GM12878 (cell line): ENCODE data around the gene ZFP82. TPM values are rescaled to one million over a fixed set of nuclear protein-coding genes. Genes with fewer than 3 reads are reported as not detected.

ENCODE experiments used
- ATAC-seq: fragments of 200-7000 bp; cut with Tn5 transposase; 3 replicates; pipeline ENCODE4 v1.9.1; 2020; ENCODE audit warnings: mild to moderate bottlenecking, moderate library complexity
- BruUV-seq: library from RNA; stranded (reverse); fragments of 400-500 nt; replicated peaks from 2 replicates; lab custom pipeline; 2021; lab: Mats Ljungman, UMichigan
- CTCF ChIA-PET: fragments of 300-600 bp; sonication (Branson Sonifier 250); formaldehyde crosslinking; extraction: SDS; loops from one replicate; lab custom pipeline; 2021; ENCODE audit warnings: inconsistent platforms; lab: Yijun Ruan, JAX
- POLR2A ChIA-PET: fragments of 350-600 bp; formaldehyde crosslinking; extraction: SDS; loops from one replicate; lab custom pipeline; 2021; ENCODE audit warnings: inconsistent platforms; lab: Charles Lee
- RAD21 ChIA-PET: fragments of 300-600 bp; sonication (Branson Sonifier 250); formaldehyde crosslinking; loops from one replicate; lab custom pipeline; 2023; ENCODE audit warnings: antibody characterized with exemption; ENCODE audit not compliant: unreplicated experiment; lab: Charles Lee
- SMC1A ChIA-PET: fragments of 300-600 bp; sonication (Branson Sonifier 250); formaldehyde crosslinking; loops from one replicate; lab custom pipeline; 2023; ENCODE audit not compliant: unreplicated experiment, uncharacterized antibody; lab: Charles Lee
- DNase-seq: peaks from one replicate; pipeline ENCODE4 v3.0.0-alpha.2; 2011; ENCODE audit warnings: low read depth, low spot score
- FAIRE-seq: peaks from 3 replicates; lab custom pipeline; 2011; peaks lifted over from hg19 to GRCh38; lab: Jason Lieb, UNC
- H2AFZ ChIP-seq: 2 replicates; pipeline ENCODE4 v1.6.0; 2011; ENCODE audit warnings: low read depth, low read length, control low read depth; ENCODE audit not compliant: control insufficient read depth
- H3K27ac ChIP-seq: 2 replicates; pipeline ENCODE4 v1.5.1; 2011; ENCODE audit warnings: control low read depth; ENCODE audit not compliant: control insufficient read depth, insufficient read depth
- H3K27me3 ChIP-seq, 2 experiments: replicated peaks in 1 of 2; 2 replicates each; pipeline versions ENCODE4 v1.6.0 to v1.6.1; 2011; ENCODE audit warnings: low read length in 1 of 2; ENCODE audit not compliant: control insufficient read depth in 2 of 2, insufficient read depth in 2 of 2
- H3K36me3 ChIP-seq, 2 experiments: 2 replicates each; pipeline ENCODE4 v1.5.1; 2011; ENCODE audit warnings: low read length in 1 of 2; ENCODE audit not compliant: control insufficient read depth in 2 of 2, insufficient read depth in 2 of 2
- H3K4me1 ChIP-seq: 2 replicates; pipeline ENCODE4 v1.6.1; 2011; ENCODE audit warnings: mild to moderate bottlenecking, low read length, moderate library complexity, mixed read lengths; ENCODE audit not compliant: control insufficient read depth, insufficient read depth
- H3K4me2 ChIP-seq: 2 replicates; pipeline ENCODE4 v1.6.0; 2011; ENCODE audit warnings: control low read depth; ENCODE audit not compliant: control insufficient read depth, insufficient read depth
- H3K4me3 ChIP-seq: fragments of 200-600 bp; sonication (generic); 2 replicates; pipeline ENCODE4 v1.5.1; 2016
- H3K79me2 ChIP-seq: 2 replicates; pipeline ENCODE4 v1.6.0; 2011; ENCODE audit warnings: low read length; ENCODE audit not compliant: control insufficient read depth, insufficient read depth
- H3K9ac ChIP-seq: 2 replicates; pipeline ENCODE4 v1.8.0; 2011; ENCODE audit warnings: low read length, control low read depth, mixed read lengths; ENCODE audit not compliant: control insufficient read depth, insufficient read depth
- H3K9me3 ChIP-seq: replicated peaks from 3 replicates; pipeline ENCODE4 v1.5.1; 2011; ENCODE audit warnings: mild to moderate bottlenecking, low read length; ENCODE audit not compliant: control insufficient read depth, insufficient read depth
- H4K20me1 ChIP-seq: 2 replicates; pipeline ENCODE4 v1.6.0; 2011; ENCODE audit not compliant: control insufficient read depth, insufficient read depth
- BRCA1 ChIP-seq: IDR thresholded peaks from 2 replicates; pipeline ENCODE4 v1.6.1; 2011; ENCODE audit warnings: low read depth, low read length, improper control_type of control experiment
- CREB1 ChIP-seq: IDR thresholded peaks from 2 replicates; pipeline ENCODE4 v1.6.1; 2012; ENCODE audit warnings: low read depth, mild to moderate bottlenecking, inconsistent platforms
- HDAC6 ChIP-seq: fragments of 200-600 bp; sonication (generic); IDR thresholded peaks from one replicate; pipeline ENCODE4 v1.8.0; 2017; ENCODE audit warnings: antibody characterized with exemption; ENCODE audit not compliant: unreplicated experiment
- HDGF ChIP-seq: fragments of 450-650 bp; IDR thresholded peaks from 2 replicates; pipeline ENCODE4 v1.6.1; 2016; ENCODE audit warnings: antibody characterized with exemption
- NBN ChIP-seq: fragments of 450-650 bp; IDR thresholded peaks from 2 replicates; pipeline ENCODE4 v1.6.1; 2016
- NFIC ChIP-seq: IDR thresholded peaks from 2 replicates; pipeline ENCODE4 v1.6.1; 2012; ENCODE audit warnings: low read depth, mild to moderate bottlenecking, inconsistent platforms, low read length, moderate library complexity
- NR2F1 ChIP-seq: fragments of 450-650 bp; conservative IDR thresholded peaks from 2 replicates; pipeline ENCODE4 v1.6.1; 2017; ENCODE audit warnings: mild to moderate bottlenecking
- RAD51 ChIP-seq: fragments of 450-650 bp; IDR thresholded peaks from 2 replicates; pipeline ENCODE4 v1.6.1; 2016; ENCODE audit warnings: moderate library complexity, mild to moderate bottlenecking, inconsistent platforms
- SP1 ChIP-seq: IDR thresholded peaks from one replicate; pipeline ENCODE4 v1.6.1; 2011; ENCODE audit warnings: low read depth, low read length
- STAT3 ChIP-seq: IDR thresholded peaks from 2 replicates; pipeline ENCODE4 v1.6.1; 2011; ENCODE audit warnings: low read depth, low read length, improper control_type of control experiment
- ZNF274 ChIP-seq: IDR thresholded peaks from one replicate; pipeline ENCODE4 v1.8.0; 2011; ENCODE audit not compliant: insufficient read length, insufficient read depth
- ZNF384 ChIP-seq: IDR thresholded peaks from 2 replicates; pipeline ENCODE4 v1.6.1; 2012; ENCODE audit warnings: low read depth, mild to moderate bottlenecking, low read length, improper control_type of control experiment, borderline replicate concordance
- WGBS: methylation state at CpG from one replicate; pipeline ENCODE4 v1.1.6; 2016; ENCODE audit warnings: low lambda C conversion rate; ENCODE audit not compliant: insufficient replicate concordance, insufficient coverage; ENCODE audit errors: missing lambda C conversion rate; 5-methylcytosine and 5-hydroxymethylcytosine counted together
- in situ Hi-C: fragments of 300-500 bp; cut with MboI; formaldehyde crosslinking; loops from 9 replicates; pipeline ENCODE4 v1.14.3; 2018; ENCODE audit warnings: mixed read lengths
- intact Hi-C: fragments of 100-400 bp; cut with micrococcal nuclease; formaldehyde crosslinking; loops from one replicate; pipeline ENCODE4 v1.14.2; 2022; ENCODE audit not compliant: unreplicated experiment
- polyA plus RNA-seq, 11 experiments: library from polyadenylated mRNA; depleted of rRNA in 4 of 11; unstranded in 6 of 11; stranded (reverse) in 5 of 11; fragments of >200 nt; fragmentation: Nextera tagmentation in 4 of 11; fragmentation: Illumina TruSeq in 1 of 11; extraction: Ambion mirVana in 4 of 11; extraction: Trizol in 1 of 11; gene quantifications; 1 replicate in 1 of 11; 2 replicates in 10 of 11; pipeline versions ENCODE4 v1.2.1 to v1.2.3, GENCODE V29; 2011 to 2016; ENCODE audit warnings: inconsistent platforms in 2 of 11, missing spikeins in 2 of 11, low read depth in 1 of 11
- total RNA-seq, 4 experiments: library from RNA; depleted of rRNA in 3 of 4; stranded (reverse); fragments of >200 nt in 3 of 4; fragmentation: Illumina TruSeq in 1 of 4; extraction: Trizol in 1 of 4; gene quantifications; 2 replicates each; pipeline versions ENCODE4 v1.2.1 to v1.2.3, GENCODE V29; 2013 to 2021
- TF ChIP-seq, protein P1 (sequence below), 3 experiments: IDR thresholded peaks in 2 of 3; conservative IDR thresholded peaks in 1 of 3; 2 replicates each; pipeline ENCODE4 v1.5.1; 2011; ENCODE audit warnings: low read depth in 3 of 3, low read length in 3 of 3, mild to moderate bottlenecking in 3 of 3, control low read depth in 2 of 3, moderate library complexity in 2 of 3, inconsistent platforms in 1 of 3, mixed read lengths in 1 of 3; ENCODE audit not compliant: control insufficient read depth in 2 of 3, insufficient read depth in 1 of 3; ENCODE audit errors: extremely low read depth in 1 of 3
- TF ChIP-seq, protein P2 (sequence below): fragments of 450-650 bp; IDR thresholded peaks from 2 replicates; pipeline ENCODE4 v1.6.1; 2016; ENCODE audit warnings: mild to moderate bottlenecking, moderate library complexity, borderline replicate concordance
- TF ChIP-seq, protein P3 (sequence below): IDR thresholded peaks from 2 replicates; pipeline ENCODE4 v1.6.1; 2011; ENCODE audit warnings: low read depth, mild to moderate bottlenecking, low read length, moderate library complexity, borderline replicate concordance; ENCODE audit errors: extremely low read depth

ZFP82 gene
- total and polyA plus RNA-seq, 10 of the 15 experiments (the other 5 are each of a cell fraction or from before 2014, with no cell fraction given) = 2.0 to 5.4 (median 2.3) TPM

DNA sequence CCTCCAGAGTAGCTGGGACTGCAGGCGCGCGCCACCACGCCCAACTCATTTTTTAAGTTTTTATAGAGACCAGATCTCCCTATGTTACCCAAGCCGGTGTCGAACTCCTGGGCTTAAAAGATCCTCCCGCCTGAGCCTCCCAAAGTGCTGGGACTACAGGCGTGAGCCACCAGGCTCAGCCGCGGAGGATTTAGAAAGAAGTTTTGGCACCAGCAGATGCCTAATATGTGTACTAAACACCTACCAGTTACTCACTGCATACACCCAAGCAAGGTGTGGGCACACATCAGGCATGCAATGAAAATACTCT is 39.0 kb downstream of the ZFP82 start:
- TF ChIP-seq CREB1 = no peak
- no peak for TF ChIP-seq HDGF
- TF ChIP-seq NBN = no peak
- no peak for TF ChIP-seq ZNF274
- TF ChIP-seq STAT3 = no peak
- TF ChIP-seq ZNF384 = no peak
- no peak for TF ChIP-seq HDAC6
- no peak for TF ChIP-seq SP1
- TF ChIP-seq, protein P1, sequence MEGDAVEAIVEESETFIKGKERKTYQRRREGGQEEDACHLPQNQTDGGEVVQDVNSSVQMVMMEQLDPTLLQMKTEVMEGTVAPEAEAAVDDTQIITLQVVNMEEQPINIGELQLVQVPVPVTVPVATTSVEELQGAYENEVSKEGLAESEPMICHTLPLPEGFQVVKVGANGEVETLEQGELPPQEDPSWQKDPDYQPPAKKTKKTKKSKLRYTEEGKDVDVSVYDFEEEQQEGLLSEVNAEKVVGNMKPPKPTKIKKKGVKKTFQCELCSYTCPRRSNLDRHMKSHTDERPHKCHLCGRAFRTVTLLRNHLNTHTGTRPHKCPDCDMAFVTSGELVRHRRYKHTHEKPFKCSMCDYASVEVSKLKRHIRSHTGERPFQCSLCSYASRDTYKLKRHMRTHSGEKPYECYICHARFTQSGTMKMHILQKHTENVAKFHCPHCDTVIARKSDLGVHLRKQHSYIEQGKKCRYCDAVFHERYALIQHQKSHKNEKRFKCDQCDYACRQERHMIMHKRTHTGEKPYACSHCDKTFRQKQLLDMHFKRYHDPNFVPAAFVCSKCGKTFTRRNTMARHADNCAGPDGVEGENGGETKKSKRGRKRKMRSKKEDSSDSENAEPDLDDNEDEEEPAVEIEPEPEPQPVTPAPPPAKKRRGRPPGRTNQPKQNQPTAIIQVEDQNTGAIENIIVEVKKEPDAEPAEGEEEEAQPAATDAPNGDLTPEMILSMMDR (IDR thresholded peaks at IDR 0.05 in 2 of 3, conservative IDR thresholded peaks at IDR 0.05 in 1 of 3; ENCODE audit: control insufficient read depth in 2 of 3, extremely low read depth in 1 of 3, insufficient read depth in 1 of 3, low read depth in 3 of 3, low read length in 3 of 3) = no peak
- no peak for TF ChIP-seq BRCA1
- TF ChIP-seq, protein P2, sequence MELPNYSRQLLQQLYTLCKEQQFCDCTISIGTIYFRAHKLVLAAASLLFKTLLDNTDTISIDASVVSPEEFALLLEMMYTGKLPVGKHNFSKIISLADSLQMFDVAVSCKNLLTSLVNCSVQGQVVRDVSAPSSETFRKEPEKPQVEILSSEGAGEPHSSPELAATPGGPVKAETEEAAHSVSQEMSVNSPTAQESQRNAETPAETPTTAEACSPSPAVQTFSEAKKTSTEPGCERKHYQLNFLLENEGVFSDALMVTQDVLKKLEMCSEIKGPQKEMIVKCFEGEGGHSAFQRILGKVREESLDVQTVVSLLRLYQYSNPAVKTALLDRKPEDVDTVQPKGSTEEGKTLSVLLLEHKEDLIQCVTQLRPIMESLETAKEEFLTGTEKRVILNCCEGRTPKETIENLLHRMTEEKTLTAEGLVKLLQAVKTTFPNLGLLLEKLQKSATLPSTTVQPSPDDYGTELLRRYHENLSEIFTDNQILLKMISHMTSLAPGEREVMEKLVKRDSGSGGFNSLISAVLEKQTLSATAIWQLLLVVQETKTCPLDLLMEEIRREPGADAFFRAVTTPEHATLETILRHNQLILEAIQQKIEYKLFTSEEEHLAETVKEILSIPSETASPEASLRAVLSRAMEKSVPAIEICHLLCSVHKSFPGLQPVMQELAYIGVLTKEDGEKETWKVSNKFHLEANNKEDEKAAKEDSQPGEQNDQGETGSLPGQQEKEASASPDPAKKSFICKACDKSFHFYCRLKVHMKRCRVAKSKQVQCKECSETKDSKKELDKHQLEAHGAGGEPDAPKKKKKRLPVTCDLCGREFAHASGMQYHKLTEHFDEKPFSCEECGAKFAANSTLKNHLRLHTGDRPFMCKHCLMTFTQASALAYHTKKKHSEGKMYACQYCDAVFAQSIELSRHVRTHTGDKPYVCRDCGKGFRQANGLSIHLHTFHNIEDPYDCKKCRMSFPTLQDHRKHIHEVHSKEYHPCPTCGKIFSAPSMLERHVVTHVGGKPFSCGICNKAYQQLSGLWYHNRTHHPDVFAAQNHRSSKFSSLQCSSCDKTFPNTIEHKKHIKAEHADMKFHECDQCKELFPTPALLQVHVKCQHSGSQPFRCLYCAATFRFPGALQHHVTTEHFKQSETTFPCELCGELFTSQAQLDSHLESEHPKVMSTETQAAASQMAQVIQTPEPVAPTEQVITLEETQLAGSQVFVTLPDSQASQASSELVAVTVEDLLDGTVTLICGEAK = no peak
- TF ChIP-seq, protein P3, sequence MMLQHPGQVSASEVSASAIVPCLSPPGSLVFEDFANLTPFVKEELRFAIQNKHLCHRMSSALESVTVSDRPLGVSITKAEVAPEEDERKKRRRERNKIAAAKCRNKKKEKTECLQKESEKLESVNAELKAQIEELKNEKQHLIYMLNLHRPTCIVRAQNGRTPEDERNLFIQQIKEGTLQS = no peak
- TF ChIP-seq RAD51 = no peak
- no peak for TF ChIP-seq NFIC
- TF ChIP-seq NR2F1 = no peak
- no peaks in the 10 kb centered on the region for H3K4me1 ChIP-seq
- H3K4me2 ChIP-seq = no peak overlapping the region
- no peak overlapping the region for H3K27ac ChIP-seq
- H3K79me2 ChIP-seq = no peaks in the 10 kb centered on the region
- H3K9me3 ChIP-seq = peaks cover 3% of the 10 kb centered on the region; the same call in 2 of the 3 replicates
- H2AFZ ChIP-seq = peak overlapping the region; percentile 92
- intact Hi-C loops = loop anchor here (5.0 kb wide), 1 partner anchor 113 kb away; no protein-coding TSS in a partner anchor
- in situ Hi-C loops = no loop called here
- H3K9ac ChIP-seq = no peak overlapping the region
- no peaks in the 10 kb centered on the region for H4K20me1 ChIP-seq
- SMC1A ChIA-PET = interaction anchor here (1.4 to 1.6 kb wide), 2 partner anchors 38 to 150 kb away, joined by 3 read pairs; no protein-coding TSS in a partner anchor
- CTCF ChIA-PET = interaction anchor here (0.9 kb wide), 1 partner anchor 318 kb away, joined by 3 read pairs; no protein-coding TSS in a partner anchor
- no peak for ATAC-seq
- no peaks in the 10 kb centered on the region for H3K36me3 ChIP-seq
- H3K27me3 ChIP-seq = no peaks in the 10 kb centered on the region
- no TSS peak for BruUV-seq
- FAIRE-seq = no peak
- RAD21 ChIA-PET = interaction anchor here (1.3 kb wide), 1 partner anchor 165 kb away, joined by 4 read pairs; the partner anchor contains the start of genes ZNF146 and ZNF565
- 87% methylated on average over 10 of the region's 10 CpGs for WGBS
- POLR2A ChIA-PET = no interaction called here
- H3K4me3 ChIP-seq = peak overlapping the region; percentile 87; the same call in 1 of the 2 replicates
- DNase-seq = no peak
